ENCODE measurements around the gene TMEM53.

Gene TMEM53

GRCh38 chr1:44698138-44698537 lies 23.9 kb upstream of the TMEM53 start:
- WGBS (ENCODE audit: insufficient coverage, insufficient read length): no CpG with 5 or more reads among the region's 3 CpGs
- DNase-seq (ENCODE audit: low read depth, low spot score): no peak
- Histone ChIP-seq H3K9me3 (ENCODE audit: control insufficient read depth, insufficient read depth, low read length) (no peaks in the 10 kb centered on the region), H3K4me3 (ENCODE audit: low read length) (no peak overlapping the region), H3K36me3 (ENCODE audit: control insufficient read depth, insufficient read depth, low read length) (no peaks in the 10 kb centered on the region), H3K27ac (ENCODE audit: low read length) (no peak overlapping the region), H3K27me3 (ENCODE audit: control insufficient read depth, insufficient read depth, low read length) (no peaks in the 10 kb centered on the region), H3K4me1 (ENCODE audit: control insufficient read depth, insufficient read depth, low read length) (no peaks in the 10 kb centered on the region)

- Histone ChIP-seq H3K4me3 (ENCODE audit: low read length) (no peak overlapping the region), H3K27me3 (ENCODE audit: control insufficient read depth, insufficient read depth, low read length) (no peaks in the 10 kb centered on the region), H3K4me1 (ENCODE audit: control insufficient read depth, insufficient read depth, low read length) (no peaks in the 10 kb centered on the region), H3K27ac (ENCODE audit: low read length) (no peak overlapping the region), H3K36me3 (ENCODE audit: control insufficient read depth, insufficient read depth, low read length) (no peaks in the 10 kb centered on the region), H3K9me3 (ENCODE audit: control insufficient read depth, insufficient read depth, low read length) (no peaks in the 10 kb centered on the region)
- no peak for DNase-seq (ENCODE audit: low read depth, low spot score)
- WGBS (ENCODE audit: insufficient coverage, insufficient read length): no CpG with 5 or more reads among the region's 7 CpGs
These were observed 22.6 kb upstream of the TMEM53 start for GRCh38 chr1:44696789-44697345.

DNA sequence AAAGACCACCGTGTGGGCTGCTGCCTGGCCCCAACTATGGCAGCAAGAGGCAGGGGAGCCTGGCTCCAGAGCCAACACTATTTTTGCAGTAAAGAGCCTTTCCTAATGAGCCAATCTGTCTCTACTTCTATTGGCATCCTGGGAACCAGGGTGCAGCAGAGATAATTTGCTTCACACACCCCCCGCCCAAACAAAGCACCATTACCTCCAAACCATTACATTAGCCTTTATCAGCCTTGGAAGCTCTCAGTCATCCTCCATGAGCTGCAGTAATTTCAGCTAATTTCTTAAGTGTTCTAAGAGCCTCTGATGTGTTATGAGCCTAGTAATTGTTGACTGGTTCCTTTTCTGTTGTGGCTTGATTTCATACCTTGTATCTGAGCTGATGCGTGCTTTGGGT lies 21.8 kb upstream of the TMEM53 start:
- no peaks in the 10 kb centered on the region for H3K9me3 ChIP-seq (ENCODE audit: control insufficient read depth, insufficient read depth, low read length)
- H3K36me3 ChIP-seq (ENCODE audit: control insufficient read depth, insufficient read depth, low read length): no peaks in the 10 kb centered on the region
- H3K27ac ChIP-seq (ENCODE audit: low read length): no peak overlapping the region
- no peaks in the 10 kb centered on the region for H3K4me1 ChIP-seq (ENCODE audit: control insufficient read depth, insufficient read depth, low read length)
- WGBS (ENCODE audit: insufficient coverage, insufficient read length): no CpG with 5 or more reads among the region's 3 CpGs
- H3K27me3 ChIP-seq (ENCODE audit: control insufficient read depth, insufficient read depth, low read length): no peaks in the 10 kb centered on the region
- no peak overlapping the region for H3K4me3 ChIP-seq (ENCODE audit: low read length)
- no peak for DNase-seq (ENCODE audit: low read depth, low spot score)

- Histone ChIP-seq H3K27ac (ENCODE audit: low read length) (no peak overlapping the region), H3K27me3 (ENCODE audit: control insufficient read depth, insufficient read depth, low read length) (no peaks in the 10 kb centered on the region), H3K9me3 (ENCODE audit: control insufficient read depth, insufficient read depth, low read length) (no peaks in the 10 kb centered on the region), H3K4me3 (ENCODE audit: low read length) (no peak overlapping the region), H3K36me3 (ENCODE audit: control insufficient read depth, insufficient read depth, low read length) (no peaks in the 10 kb centered on the region), H3K4me1 (ENCODE audit: control insufficient read depth, insufficient read depth, low read length) (no peaks in the 10 kb centered on the region)
- DNase-seq (ENCODE audit: low read depth, low spot score): no peak
- WGBS (ENCODE audit: insufficient coverage, insufficient read length): no CpG with 5 or more reads among the region's 4 CpGs
These were observed 21.4 kb upstream of the TMEM53 start for GRCh38 chr1:44695671-44696070.

- WGBS (ENCODE audit: insufficient coverage, insufficient read length): no CpG with 5 or more reads among the region's 7 CpGs
- H3K27me3 ChIP-seq (ENCODE audit: control insufficient read depth, insufficient read depth, low read length): no peaks in the 10 kb centered on the region
- no peak overlapping the region for H3K4me3 ChIP-seq (ENCODE audit: low read length)
- H3K36me3 ChIP-seq (ENCODE audit: control insufficient read depth, insufficient read depth, low read length): no peaks in the 10 kb centered on the region
- H3K9me3 ChIP-seq (ENCODE audit: control insufficient read depth, insufficient read depth, low read length): no peaks in the 10 kb centered on the region
- no peaks in the 10 kb centered on the region for H3K4me1 ChIP-seq (ENCODE audit: control insufficient read depth, insufficient read depth, low read length)
- DNase-seq (ENCODE audit: low read depth, low spot score): no peak
- H3K27ac ChIP-seq (ENCODE audit: low read length): no peak overlapping the region
These were observed 20.7 kb upstream of the TMEM53 start for GRCh38 chr1:44694863-44695478.

GRCh38 chr1:44693900-44694299 lies 19.6 kb upstream of the TMEM53 start:
- H3K36me3 ChIP-seq (ENCODE audit: control insufficient read depth, insufficient read depth, low read length): no peaks in the 10 kb centered on the region
- H3K27me3 ChIP-seq (ENCODE audit: control insufficient read depth, insufficient read depth, low read length): no peaks in the 10 kb centered on the region
- no peaks in the 10 kb centered on the region for H3K4me1 ChIP-seq (ENCODE audit: control insufficient read depth, insufficient read depth, low read length)
- WGBS (ENCODE audit: insufficient coverage, insufficient read length): no CpG with 5 or more reads among the region's 3 CpGs
- no peak overlapping the region for H3K27ac ChIP-seq (ENCODE audit: low read length)
- H3K4me3 ChIP-seq (ENCODE audit: low read length): no peak overlapping the region
- no peaks in the 10 kb centered on the region for H3K9me3 ChIP-seq (ENCODE audit: control insufficient read depth, insufficient read depth, low read length)
- no peak for DNase-seq (ENCODE audit: low read depth, low spot score)

DNA sequence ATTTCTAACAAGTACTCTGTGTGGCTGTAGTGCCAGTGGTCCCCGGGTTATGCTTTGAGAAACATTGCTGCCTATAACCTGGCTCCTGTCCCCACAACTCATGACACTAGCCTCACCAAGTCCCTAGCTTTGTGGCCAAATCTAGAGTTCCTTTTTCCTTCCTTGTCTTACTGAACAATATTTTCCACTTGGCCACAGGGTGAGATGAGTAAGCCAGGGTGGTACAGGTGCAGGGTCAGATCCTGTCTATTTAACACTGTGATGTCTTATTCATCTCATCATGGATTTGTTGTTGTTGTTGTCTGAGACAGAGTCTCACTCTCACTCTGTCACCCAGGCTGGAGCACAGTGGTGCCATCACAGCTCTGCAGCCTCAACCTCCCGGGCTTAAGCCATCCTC lies 18.9 kb upstream of the TMEM53 start:
- WGBS (ENCODE audit: insufficient coverage, insufficient read length): no CpG with 5 or more reads among the region's 2 CpGs
- Histone ChIP-seq H3K27me3 (ENCODE audit: control insufficient read depth, insufficient read depth, low read length) (no peaks in the 10 kb centered on the region), H3K27ac (ENCODE audit: low read length) (no peak overlapping the region), H3K36me3 (ENCODE audit: control insufficient read depth, insufficient read depth, low read length) (no peaks in the 10 kb centered on the region), H3K9me3 (ENCODE audit: control insufficient read depth, insufficient read depth, low read length) (no peaks in the 10 kb centered on the region), H3K4me1 (ENCODE audit: control insufficient read depth, insufficient read depth, low read length) (no peaks in the 10 kb centered on the region), H3K4me3 (ENCODE audit: low read length) (no peak overlapping the region)
- no peak for DNase-seq (ENCODE audit: low read depth, low spot score)

DNA sequence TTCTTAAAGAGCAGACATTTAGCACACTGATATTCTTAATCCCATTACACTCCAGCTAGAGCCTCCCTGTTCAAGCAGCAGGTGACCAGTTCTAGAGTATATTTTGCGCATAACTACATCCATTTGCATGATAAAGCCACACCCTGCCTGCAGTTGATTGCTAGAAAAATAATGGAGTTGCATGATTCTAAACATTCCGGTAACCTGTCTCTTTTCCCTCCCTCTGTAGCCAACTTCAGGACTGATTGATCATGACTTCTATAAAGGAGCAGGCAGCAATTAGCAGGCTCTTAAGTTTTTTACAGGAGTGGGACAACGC lies 15.1 kb upstream of the TMEM53 start:
- no CpG with 5 or more reads among the region's 3 CpGs for WGBS (ENCODE audit: insufficient coverage, insufficient read length)
- Histone ChIP-seq H3K9me3 (ENCODE audit: control insufficient read depth, insufficient read depth, low read length) (no peaks in the 10 kb centered on the region), H3K4me1 (ENCODE audit: control insufficient read depth, insufficient read depth, low read length) (no peaks in the 10 kb centered on the region; the same call in 1 of the 2 replicates), H3K27me3 (ENCODE audit: control insufficient read depth, insufficient read depth, low read length) (no peaks in the 10 kb centered on the region), H3K36me3 (ENCODE audit: control insufficient read depth, insufficient read depth, low read length) (no peaks in the 10 kb centered on the region), H3K27ac (ENCODE audit: low read length) (no peak overlapping the region), H3K4me3 (ENCODE audit: low read length) (no peak overlapping the region)
- DNase-seq (ENCODE audit: low read depth, low spot score): no peak

DNA sequence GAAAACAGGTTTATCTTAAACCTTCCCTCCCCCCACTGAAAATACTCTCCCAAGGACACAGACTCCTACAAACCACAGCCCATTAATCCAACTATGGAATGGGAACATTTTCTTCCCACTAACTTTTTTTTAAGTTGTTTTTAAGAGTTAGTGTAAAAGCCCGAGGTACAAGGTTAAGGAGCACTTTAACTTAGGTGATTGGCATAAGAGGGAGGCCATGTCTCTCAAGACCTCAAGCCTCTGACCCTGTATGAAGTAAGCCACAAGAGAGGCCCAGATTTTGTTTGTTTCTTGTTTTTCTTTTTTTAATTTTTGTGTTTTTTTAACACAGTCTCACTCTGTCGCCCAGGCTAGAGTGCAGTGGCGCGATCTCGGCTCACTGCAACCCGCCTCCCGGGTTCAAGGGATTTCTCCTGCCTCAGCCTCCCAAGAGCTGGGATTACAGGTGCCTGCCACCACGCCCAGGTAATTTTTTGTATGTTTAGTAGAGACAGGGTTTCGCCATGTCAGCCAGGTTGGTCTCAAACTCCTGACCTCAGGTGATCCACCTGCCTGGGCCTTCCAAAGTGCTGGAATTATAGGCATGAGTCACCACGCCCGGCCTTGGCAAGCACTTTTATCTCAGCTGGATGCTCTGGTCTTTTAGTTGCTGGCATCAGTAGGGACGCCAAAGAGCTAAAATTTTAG lies 14.6 kb upstream of the TMEM53 start:
- Histone ChIP-seq H3K4me3 (ENCODE audit: low read length) (no peak overlapping the region), H3K9me3 (ENCODE audit: control insufficient read depth, insufficient read depth, low read length) (no peaks in the 10 kb centered on the region), H3K4me1 (ENCODE audit: control insufficient read depth, insufficient read depth, low read length) (no peaks in the 10 kb centered on the region; the same call in 1 of the 2 replicates), H3K36me3 (ENCODE audit: control insufficient read depth, insufficient read depth, low read length) (no peaks in the 10 kb centered on the region), H3K27me3 (ENCODE audit: control insufficient read depth, insufficient read depth, low read length) (no peaks in the 10 kb centered on the region), H3K27ac (ENCODE audit: low read length) (no peak overlapping the region)
- no CpG with 5 or more reads among the region's 12 CpGs for WGBS (ENCODE audit: insufficient coverage, insufficient read length)
- no peak for DNase-seq (ENCODE audit: low read depth, low spot score)

DNA sequence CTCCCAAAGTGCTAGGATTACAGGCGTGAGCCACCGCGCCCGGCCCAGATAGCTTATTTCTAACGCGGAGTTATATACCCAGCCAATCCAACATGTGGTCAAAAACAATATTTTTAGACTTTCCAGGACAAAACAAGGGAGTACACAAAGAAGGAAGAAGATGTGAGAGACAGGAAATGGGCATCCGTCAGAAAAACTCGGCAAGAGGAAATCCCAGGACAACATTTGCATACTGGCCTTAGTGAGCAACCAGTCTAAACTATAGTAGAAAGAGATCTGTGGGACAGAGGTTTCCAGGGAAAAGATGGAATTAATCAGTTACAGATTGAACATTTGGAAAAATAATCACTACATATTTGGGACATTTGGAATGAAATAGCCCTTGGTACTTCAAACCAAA lies 11.6 kb upstream of the TMEM53 start:
- H3K4me1 ChIP-seq (ENCODE audit: control insufficient read depth, insufficient read depth, low read length): peaks cover 6% of the 10 kb centered on the region; the same call in 1 of the 2 replicates
- no peak for DNase-seq (ENCODE audit: low read depth, low spot score)
- no peak overlapping the region for H3K4me3 ChIP-seq (ENCODE audit: low read length)
- WGBS (ENCODE audit: insufficient coverage, insufficient read length): no CpG with 5 or more reads among the region's 8 CpGs
- H3K27me3 ChIP-seq (ENCODE audit: control insufficient read depth, insufficient read depth, low read length): no peaks in the 10 kb centered on the region
- H3K27ac ChIP-seq (ENCODE audit: low read length): no peak overlapping the region
- no peaks in the 10 kb centered on the region for H3K36me3 ChIP-seq (ENCODE audit: control insufficient read depth, insufficient read depth, low read length)
- H3K9me3 ChIP-seq (ENCODE audit: control insufficient read depth, insufficient read depth, low read length): no peaks in the 10 kb centered on the region

DNA sequence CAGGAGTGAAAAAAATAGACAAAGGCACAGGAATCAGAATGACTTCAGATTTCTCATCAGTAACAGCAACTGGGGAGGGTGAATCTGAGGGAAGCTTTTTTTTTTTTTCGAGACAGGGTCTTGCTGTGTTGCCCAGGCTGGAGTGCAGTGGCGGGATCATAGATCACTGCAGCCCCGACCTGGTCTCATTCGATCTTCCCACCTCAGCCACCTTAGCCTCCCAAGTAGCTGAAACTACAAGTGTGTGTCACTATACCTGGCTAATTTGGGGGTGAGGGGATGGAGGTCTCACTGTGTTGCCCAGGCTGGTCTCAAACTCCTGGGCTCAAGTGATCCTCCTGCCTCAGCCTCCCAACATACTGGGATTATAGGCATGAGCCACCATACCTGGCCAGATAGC lies 10.9 kb upstream of the TMEM53 start:
- no peak overlapping the region for H3K4me3 ChIP-seq (ENCODE audit: low read length)
- DNase-seq (ENCODE audit: low read depth, low spot score): no peak
- WGBS (ENCODE audit: insufficient coverage, insufficient read length): no CpG with 5 or more reads among the region's 4 CpGs
- no peak overlapping the region for H3K27ac ChIP-seq (ENCODE audit: low read length)
- no peaks in the 10 kb centered on the region for H3K9me3 ChIP-seq (ENCODE audit: control insufficient read depth, insufficient read depth, low read length)
- peaks cover 6% of the 10 kb centered on the region; the same call in 1 of the 2 replicates for H3K4me1 ChIP-seq (ENCODE audit: control insufficient read depth, insufficient read depth, low read length)
- H3K27me3 ChIP-seq (ENCODE audit: control insufficient read depth, insufficient read depth, low read length): no peaks in the 10 kb centered on the region
- H3K36me3 ChIP-seq (ENCODE audit: control insufficient read depth, insufficient read depth, low read length): no peaks in the 10 kb centered on the region

Data from iPS DF 6.9 (cell line).